ENCODE results near the gene MGLL. TPM values are rescaled to one million over a fixed set of nuclear protein-coding genes. Genes with fewer than 3 reads are reported as not detected.

Gene MGLL
- total RNA-seq, 4 donors from 2014 or later = 58.9 to 129 (median 96.3) TPM

DNA sequence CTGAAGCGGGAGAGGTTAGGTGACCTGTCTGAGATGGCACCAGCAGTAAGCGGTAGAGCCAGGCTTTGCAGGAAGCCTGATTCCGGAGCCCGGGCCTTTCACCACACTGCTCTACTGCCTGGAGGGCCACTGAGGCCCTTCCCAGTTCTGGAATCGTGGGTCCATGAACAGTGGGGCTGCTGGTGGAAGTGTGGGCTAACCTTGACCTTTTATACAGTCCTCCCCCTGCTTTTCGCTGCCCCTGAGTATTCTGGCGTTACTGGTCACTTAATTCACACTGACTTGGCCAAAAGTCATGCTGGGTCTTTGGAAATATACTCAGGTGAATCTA is 152.1 kb downstream of the MGLL start:
- TF ChIP-seq, protein P1, sequence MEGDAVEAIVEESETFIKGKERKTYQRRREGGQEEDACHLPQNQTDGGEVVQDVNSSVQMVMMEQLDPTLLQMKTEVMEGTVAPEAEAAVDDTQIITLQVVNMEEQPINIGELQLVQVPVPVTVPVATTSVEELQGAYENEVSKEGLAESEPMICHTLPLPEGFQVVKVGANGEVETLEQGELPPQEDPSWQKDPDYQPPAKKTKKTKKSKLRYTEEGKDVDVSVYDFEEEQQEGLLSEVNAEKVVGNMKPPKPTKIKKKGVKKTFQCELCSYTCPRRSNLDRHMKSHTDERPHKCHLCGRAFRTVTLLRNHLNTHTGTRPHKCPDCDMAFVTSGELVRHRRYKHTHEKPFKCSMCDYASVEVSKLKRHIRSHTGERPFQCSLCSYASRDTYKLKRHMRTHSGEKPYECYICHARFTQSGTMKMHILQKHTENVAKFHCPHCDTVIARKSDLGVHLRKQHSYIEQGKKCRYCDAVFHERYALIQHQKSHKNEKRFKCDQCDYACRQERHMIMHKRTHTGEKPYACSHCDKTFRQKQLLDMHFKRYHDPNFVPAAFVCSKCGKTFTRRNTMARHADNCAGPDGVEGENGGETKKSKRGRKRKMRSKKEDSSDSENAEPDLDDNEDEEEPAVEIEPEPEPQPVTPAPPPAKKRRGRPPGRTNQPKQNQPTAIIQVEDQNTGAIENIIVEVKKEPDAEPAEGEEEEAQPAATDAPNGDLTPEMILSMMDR (IDR thresholded peaks at IDR 0.05) = no peak
- DNase-seq (ENCODE audit: low spot score) (no peak), ATAC-seq (ENCODE audit: low FRiP score) (no peak)

DNA sequence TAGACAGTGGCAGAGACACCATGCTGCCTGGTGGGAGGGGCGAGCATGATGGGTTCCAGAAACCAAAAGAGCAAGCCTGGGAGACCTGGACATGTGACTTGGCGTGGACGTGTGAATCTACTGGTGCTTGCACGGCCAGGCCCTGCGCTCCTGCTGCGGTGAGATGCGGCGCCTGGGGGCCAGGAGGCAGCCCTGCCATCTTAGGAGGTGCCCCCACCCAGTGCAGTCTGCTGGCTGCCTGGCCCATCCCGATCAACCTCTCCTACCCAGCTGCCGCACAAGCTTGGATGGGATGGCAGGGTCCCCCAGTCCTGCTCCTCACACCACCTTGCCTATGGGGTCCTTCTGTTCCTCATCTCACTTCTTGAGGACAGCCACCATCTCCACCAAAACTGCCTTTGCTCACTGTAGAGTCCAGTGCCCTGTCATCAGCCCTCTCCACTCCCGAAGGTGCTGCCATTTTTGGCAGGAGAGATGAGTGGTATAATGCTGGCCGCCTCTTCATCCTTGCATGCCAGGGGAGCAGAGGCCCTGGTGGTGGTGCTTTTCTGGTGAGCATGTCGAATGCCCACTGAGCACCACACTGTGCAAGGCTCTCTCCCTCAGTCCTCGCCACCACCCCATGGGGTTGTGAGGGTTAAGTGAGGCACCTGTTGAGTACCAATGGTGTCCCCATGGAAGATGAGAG is 152.6 kb downstream of the MGLL start:
- TF ChIP-seq, protein P1 (IDR thresholded peaks at IDR 0.05) = no peak
- DNase-seq (ENCODE audit: low spot score) (peak; percentile 15), ATAC-seq (ENCODE audit: low FRiP score) (no peak)

DNA sequence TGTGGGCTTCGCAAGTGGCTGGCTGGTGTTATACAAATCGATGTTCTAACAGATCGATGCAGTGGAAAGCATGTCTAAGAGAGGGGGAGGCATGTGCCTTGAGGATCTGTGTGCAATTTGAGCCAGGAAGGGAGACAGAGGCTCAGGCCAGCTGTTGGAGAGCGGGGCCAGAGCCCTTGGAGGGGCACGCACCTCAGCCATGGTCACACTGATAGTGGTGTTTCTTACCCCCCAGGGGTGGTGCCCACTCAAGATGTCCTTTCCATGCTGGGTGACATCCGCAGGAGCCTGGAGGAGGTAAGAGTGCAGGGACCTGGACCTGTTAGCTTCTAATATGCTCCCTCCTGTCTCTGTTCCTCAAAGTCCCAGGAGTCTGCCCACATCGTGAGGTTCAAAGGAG is 153.4 kb downstream of the MGLL start:
- ATAC-seq (ENCODE audit: low FRiP score) = no peak
- TF ChIP-seq, protein P1 (IDR thresholded peaks at IDR 0.05) = no peak
- no peak for DNase-seq (ENCODE audit: low spot score)

DNA sequence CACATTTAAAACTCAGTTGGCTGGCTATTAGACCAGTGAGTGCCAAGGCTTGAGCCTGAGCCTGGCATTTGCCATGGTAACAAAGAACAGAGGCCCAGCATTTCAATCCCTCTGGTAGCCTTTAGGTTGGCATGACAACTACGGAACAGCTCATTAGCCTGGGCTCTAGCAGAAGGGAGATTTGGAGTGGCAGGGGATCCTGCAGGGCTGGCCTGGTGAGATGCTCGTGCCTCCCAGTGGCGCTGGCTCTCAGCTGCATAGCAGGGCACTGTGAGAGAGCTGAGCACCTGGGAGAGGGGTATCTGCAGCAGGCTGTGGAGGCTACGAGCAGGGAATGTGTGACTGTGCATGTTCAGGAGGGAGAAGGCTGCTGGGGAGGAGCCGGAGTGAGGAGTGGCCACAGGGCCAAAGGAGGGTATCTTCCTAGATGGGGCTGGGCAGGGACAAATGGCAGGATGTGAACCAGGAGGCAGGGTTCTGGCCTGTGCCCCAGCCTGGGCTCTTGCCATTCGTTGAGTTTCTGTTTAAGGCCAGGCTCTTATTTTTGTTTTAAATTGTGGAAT is 155.1 kb downstream of the MGLL start:
- TF ChIP-seq, protein P1 (IDR thresholded peaks at IDR 0.05) = no peak
- DNase-seq (ENCODE audit: low spot score) (peak; percentile 10), ATAC-seq (ENCODE audit: low FRiP score) (no peak)

DNA sequence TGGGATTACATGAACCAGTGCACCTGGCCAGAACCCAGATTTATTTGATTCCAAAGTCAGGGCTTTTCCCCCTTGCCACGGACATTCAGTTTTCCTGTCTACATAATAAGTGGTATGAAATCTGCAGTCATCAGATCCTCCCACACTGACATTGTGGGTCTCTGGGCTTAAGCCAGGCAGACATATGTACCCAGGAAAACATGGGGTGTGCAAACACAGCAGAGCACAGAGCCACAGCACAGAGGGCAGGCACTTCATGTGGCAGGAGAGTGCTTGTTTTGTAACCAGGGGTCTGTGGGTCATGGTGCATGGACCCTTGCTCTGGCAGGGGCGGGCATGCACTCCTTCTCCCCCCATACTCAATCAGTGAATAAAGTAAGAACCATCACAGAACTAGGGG is 155.6 kb downstream of the MGLL start:
- DNase-seq (ENCODE audit: low spot score) (peak; percentile 6), ATAC-seq (ENCODE audit: low FRiP score) (no peak)
- TF ChIP-seq, protein P1 (IDR thresholded peaks at IDR 0.05) = no peak

DNA sequence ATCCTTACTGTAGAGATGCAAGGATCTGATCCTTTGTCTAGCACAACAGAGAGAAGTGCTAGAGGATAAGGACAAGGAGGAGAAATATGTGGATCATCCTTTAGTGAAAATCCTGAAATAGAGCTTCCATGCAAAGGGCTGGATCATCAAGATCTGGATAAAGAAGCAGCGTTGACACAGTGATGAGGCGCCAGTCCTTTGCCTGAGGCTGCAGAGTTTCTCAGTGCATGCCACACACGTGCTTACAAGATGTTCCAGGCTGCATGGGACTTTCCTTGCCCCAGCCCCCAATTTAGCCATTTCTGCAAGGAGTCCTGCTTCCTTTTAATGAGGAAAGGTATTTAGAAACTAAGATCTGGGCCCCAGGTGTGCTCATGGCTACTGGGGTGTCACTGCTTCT is 156.7 kb downstream of the MGLL start:
- DNase-seq (ENCODE audit: low spot score) (no peak), ATAC-seq (ENCODE audit: low FRiP score) (no peak)
- TF ChIP-seq, protein P1 (IDR thresholded peaks at IDR 0.05) = no peak

DNA sequence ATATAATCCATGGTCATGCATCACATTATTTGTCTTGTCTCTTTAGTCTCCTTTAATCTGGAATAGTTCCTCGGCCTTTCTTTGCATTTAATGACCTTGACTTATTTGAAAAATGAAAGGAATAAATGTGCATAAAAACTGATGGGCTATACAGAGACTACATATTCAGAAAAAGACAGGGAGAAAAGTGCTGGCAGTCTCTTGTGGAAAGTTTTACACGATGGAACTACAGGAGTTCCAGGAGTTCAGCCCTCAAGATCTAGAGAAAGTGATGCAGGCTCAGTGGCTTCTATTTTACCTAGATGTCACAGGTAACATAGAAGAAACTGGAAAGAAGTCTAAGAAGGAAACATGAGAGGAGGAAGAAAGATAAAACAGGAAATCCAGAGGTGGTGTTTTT is 157.2 kb downstream of the MGLL start:
- DNase-seq (ENCODE audit: low spot score) = no peak
- TF ChIP-seq, protein P1 (IDR thresholded peaks at IDR 0.05) = no peak
- no peak for ATAC-seq (ENCODE audit: low FRiP score)
